Hepatocyte (in vitro differentiated cells): ENCODE data around the gene PAMR1.

Experiments used
- EZH2 ChIP-seq: fragments of 200-600 bp; sonication (generic); IDR thresholded peaks from 2 replicates; pipeline ENCODE4 v1.6.1; 2016; ENCODE audit warnings: antibody characterized with exemption, mild to moderate bottlenecking, borderline replicate concordance
- TF ChIP-seq, protein P1 (sequence below): fragments of 200-600 bp; sonication (generic); IDR thresholded peaks from 2 replicates; pipeline ENCODE4 v1.5.1; 2016; ENCODE audit warnings: antibody characterized with exemption, mild to moderate bottlenecking; ENCODE audit not compliant: poor library complexity

DNA sequence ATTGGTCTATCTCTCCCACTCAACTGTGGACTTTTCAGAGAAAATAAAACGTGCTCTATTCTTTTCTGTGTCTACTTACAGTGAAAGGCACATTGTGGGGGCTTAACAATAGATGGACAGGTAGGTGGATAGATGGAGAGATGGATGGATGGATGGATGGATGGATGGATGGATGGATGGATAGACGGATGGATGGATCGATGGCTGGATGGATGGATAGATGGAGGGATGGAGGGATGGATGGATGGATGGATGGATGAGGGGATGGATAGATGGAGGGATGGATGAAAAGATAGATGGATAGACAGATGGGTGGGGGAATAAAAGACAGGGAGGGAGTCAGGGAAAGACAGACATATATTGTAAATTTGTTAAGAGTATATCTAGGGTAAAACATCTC lies 91.8 kb downstream of the PAMR1 start:
- TF ChIP-seq EZH2: no peak
- TF ChIP-seq, protein P1, sequence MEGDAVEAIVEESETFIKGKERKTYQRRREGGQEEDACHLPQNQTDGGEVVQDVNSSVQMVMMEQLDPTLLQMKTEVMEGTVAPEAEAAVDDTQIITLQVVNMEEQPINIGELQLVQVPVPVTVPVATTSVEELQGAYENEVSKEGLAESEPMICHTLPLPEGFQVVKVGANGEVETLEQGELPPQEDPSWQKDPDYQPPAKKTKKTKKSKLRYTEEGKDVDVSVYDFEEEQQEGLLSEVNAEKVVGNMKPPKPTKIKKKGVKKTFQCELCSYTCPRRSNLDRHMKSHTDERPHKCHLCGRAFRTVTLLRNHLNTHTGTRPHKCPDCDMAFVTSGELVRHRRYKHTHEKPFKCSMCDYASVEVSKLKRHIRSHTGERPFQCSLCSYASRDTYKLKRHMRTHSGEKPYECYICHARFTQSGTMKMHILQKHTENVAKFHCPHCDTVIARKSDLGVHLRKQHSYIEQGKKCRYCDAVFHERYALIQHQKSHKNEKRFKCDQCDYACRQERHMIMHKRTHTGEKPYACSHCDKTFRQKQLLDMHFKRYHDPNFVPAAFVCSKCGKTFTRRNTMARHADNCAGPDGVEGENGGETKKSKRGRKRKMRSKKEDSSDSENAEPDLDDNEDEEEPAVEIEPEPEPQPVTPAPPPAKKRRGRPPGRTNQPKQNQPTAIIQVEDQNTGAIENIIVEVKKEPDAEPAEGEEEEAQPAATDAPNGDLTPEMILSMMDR: no peak
